ENCODE data around the gene TMEM50B. TPM values are rescaled to one million over a fixed set of nuclear protein-coding genes. Genes with fewer than 3 reads are reported as not detected.
"Not testable (repeated sequence)": the region's sequence is repeated elsewhere in the genome, so short reads cannot be mapped to it uniquely, and the experiment has no call there.

The TMEM50B gene
- total RNA-seq, 3 donors from 2014 or later (not counting 1 experiment from before 2014, with no cell fraction given): 34.5 to 42.1 (median 40.5) TPM

GRCh38 chr21:33455686-33456446 is 23.9 kb downstream of the TMEM50B start:
- Histone ChIP-seq H3K27me3 (ENCODE audit: control insufficient read depth, insufficient read depth, low read length) (no peaks in the 10 kb centered on the region), H3K4me3 (ENCODE audit: low read length) (no peak overlapping the region), H3K4me1 (ENCODE audit: control insufficient read depth, insufficient read depth, low read length) (no peaks in the 10 kb centered on the region), H3K27ac (ENCODE audit: low read length) (no peak overlapping the region), H3K36me3 (ENCODE audit: control insufficient read depth, insufficient read depth, low read length) (peaks cover 40% of the 10 kb centered on the region), H3K9me3 (ENCODE audit: control insufficient read depth, insufficient read depth, low read length) (no peaks in the 10 kb centered on the region)
- ATAC-seq (no peak), DNase-seq (no peak)
- 90% methylated on average over 2 of the region's 6 CpGs for WGBS (ENCODE audit: insufficient coverage)
- no peaks in the 10 kb centered on the region for H3K27me3 Mint-ChIP-seq (ENCODE audit: low read depth in 2 of 2)
- no peak overlapping the region for H3K27ac Mint-ChIP-seq
- no peak for TF ChIP-seq CTCF (IDR thresholded peaks at IDR 0.05)
- no peaks in the 10 kb centered on the region for H3K9me3 Mint-ChIP-seq
- H3K36me3 Mint-ChIP-seq: peaks cover 19% of the 10 kb centered on the region
- no peak overlapping the region for H3K4me3 Mint-ChIP-seq
- H3K4me1 Mint-ChIP-seq: no peaks in the 10 kb centered on the region
- intact Hi-C loops (cut with micrococcal nuclease): no loop called here

- no peak for ATAC-seq
- Mint-ChIP-seq H3K4me3 (no peak overlapping the region), H3K36me3 (peaks cover 12% of the 10 kb centered on the region), H3K9me3 (no peaks in the 10 kb centered on the region), H3K27ac (no peak overlapping the region), H3K4me1 (no peaks in the 10 kb centered on the region), H3K27me3 (ENCODE audit: low read depth in 2 of 2) (no peaks in the 10 kb centered on the region)
- Histone ChIP-seq H3K4me1 (ENCODE audit: control insufficient read depth, insufficient read depth, low read length) (no peaks in the 10 kb centered on the region), H3K27ac (ENCODE audit: low read length) (no peak overlapping the region), H3K36me3 (ENCODE audit: control insufficient read depth, insufficient read depth, low read length) (peaks cover 27% of the 10 kb centered on the region), H3K4me3 (ENCODE audit: low read length) (no peak overlapping the region), H3K27me3 (ENCODE audit: control insufficient read depth, insufficient read depth, low read length) (no peaks in the 10 kb centered on the region), H3K9me3 (ENCODE audit: control insufficient read depth, insufficient read depth, low read length) (no peaks in the 10 kb centered on the region)
- no peak for TF ChIP-seq CTCF (IDR thresholded peaks at IDR 0.05)
- 89% methylated on average over 3 of the region's 3 CpGs for WGBS (ENCODE audit: insufficient coverage)
- no peak for DNase-seq
- intact Hi-C loops (cut with micrococcal nuclease): no loop called here
These were observed 27.4 kb downstream of the TMEM50B start for GRCh38 chr21:33452362-33452761.

- Histone ChIP-seq H3K4me1 (ENCODE audit: control insufficient read depth, insufficient read depth, low read length) (no peaks in the 10 kb centered on the region), H3K27ac (ENCODE audit: low read length) (no peak overlapping the region), H3K9me3 (ENCODE audit: control insufficient read depth, insufficient read depth, low read length) (no peaks in the 10 kb centered on the region), H3K36me3 (ENCODE audit: control insufficient read depth, insufficient read depth, low read length) (peaks cover 28% of the 10 kb centered on the region), H3K4me3 (ENCODE audit: low read length) (no peak overlapping the region), H3K27me3 (ENCODE audit: control insufficient read depth, insufficient read depth, low read length) (no peaks in the 10 kb centered on the region)
- DNase-seq: no peak
- no peaks in the 10 kb centered on the region for H3K27me3 Mint-ChIP-seq (ENCODE audit: low read depth in 2 of 2)
- H3K9me3 Mint-ChIP-seq: no peaks in the 10 kb centered on the region
- H3K4me1 Mint-ChIP-seq: no peaks in the 10 kb centered on the region
- intact Hi-C loops (cut with micrococcal nuclease): no loop called here
- WGBS (ENCODE audit: insufficient coverage): 100% methylated on average over 1 of the region's 1 CpG
- no peak for TF ChIP-seq CTCF (IDR thresholded peaks at IDR 0.05)
- peaks cover 12% of the 10 kb centered on the region for H3K36me3 Mint-ChIP-seq
- no peak overlapping the region for H3K27ac Mint-ChIP-seq
- ATAC-seq: no peak
- no peak overlapping the region for H3K4me3 Mint-ChIP-seq
These were observed 28.1 kb downstream of the TMEM50B start for GRCh38 chr21:33451634-33452071.

GRCh38 chr21:33449616-33450015 is 30.2 kb downstream of the TMEM50B start:
- no peak overlapping the region for H3K4me3 ChIP-seq (ENCODE audit: low read length)
- H3K36me3 ChIP-seq (ENCODE audit: control insufficient read depth, insufficient read depth, low read length): peaks cover 17% of the 10 kb centered on the region
- TF ChIP-seq CTCF (IDR thresholded peaks at IDR 0.05): no peak
- Mint-ChIP-seq H3K27ac (no peak overlapping the region), H3K27me3 (ENCODE audit: low read depth in 2 of 2) (no peaks in the 10 kb centered on the region), H3K9me3 (no peaks in the 10 kb centered on the region), H3K4me3 (no peak overlapping the region), H3K4me1 (no peaks in the 10 kb centered on the region), H3K36me3 (peaks cover 12% of the 10 kb centered on the region)
- WGBS (ENCODE audit: insufficient coverage): 100% methylated on average over 4 of the region's 4 CpGs
- no peak overlapping the region for H3K27ac ChIP-seq (ENCODE audit: low read length)
- no peak for ATAC-seq
- no peak for DNase-seq
- no peaks in the 10 kb centered on the region for H3K9me3 ChIP-seq (ENCODE audit: control insufficient read depth, insufficient read depth, low read length)
- intact Hi-C loops (cut with micrococcal nuclease): no loop called here
- no peaks in the 10 kb centered on the region for H3K4me1 ChIP-seq (ENCODE audit: control insufficient read depth, insufficient read depth, low read length)
- H3K27me3 ChIP-seq (ENCODE audit: control insufficient read depth, insufficient read depth, low read length): no peaks in the 10 kb centered on the region

- intact Hi-C loops (cut with micrococcal nuclease): not testable (repeated sequence)
These were observed 33.2 kb downstream of the TMEM50B start for GRCh38 chr21:33446620-33447019.

More at GRCh38 chr21:33446620-33447019, 33.2 kb downstream of the TMEM50B start:
- not testable (repeated sequence) for H3K4me1 Mint-ChIP-seq; H3K4me3 ChIP-seq (ENCODE audit: low read length); H3K27me3 ChIP-seq (ENCODE audit: control insufficient read depth, insufficient read depth, low read length); H3K4me3 Mint-ChIP-seq; ATAC-seq; H3K27ac Mint-ChIP-seq; H3K36me3 ChIP-seq (ENCODE audit: control insufficient read depth, insufficient read depth, low read length); H3K4me1 ChIP-seq (ENCODE audit: control insufficient read depth, insufficient read depth, low read length); H3K9me3 Mint-ChIP-seq; H3K9me3 ChIP-seq (ENCODE audit: control insufficient read depth, insufficient read depth, low read length); DNase-seq; H3K27ac ChIP-seq (ENCODE audit: low read length); H3K27me3 Mint-ChIP-seq (ENCODE audit: low read depth in 2 of 2)
- H3K36me3 Mint-ChIP-seq: peaks cover 12% of the 10 kb centered on the region
- WGBS (ENCODE audit: insufficient coverage): 98% methylated on average over 6 of the region's 6 CpGs

Data from natural killer cell (primary cell).